NCI-H1436 (cell line): ENCODE data around the gene KRT9.
"Not testable (repeated sequence)": the region's sequence is repeated elsewhere in the genome, so short reads cannot be mapped to it uniquely, and the experiment has no call there.

ENCODE experiments used
- DNase-seq: peaks from one replicate; lab custom pipeline; 2025; lab: John Stamatoyannopoulos, UW

KRT9 gene

GRCh38 chr17:41571561-41572434 lies at the start of gene KRT9:
KRT9 (minus strand) TSS chr17:41572059; CDS start chr17:41571992, 67 bp downstream.
- peak; percentile 73 for DNase-seq

- DNase-seq, result not testable (repeated sequence)
Observed at GRCh38 chr17:41621435-41621817, 49.6 kb upstream of the KRT9 start.

- DNase-seq, result no peak
Observed at GRCh38 chr17:41620583-41621434, 49.0 kb upstream of the KRT9 start.

- DNase-seq, result not testable (repeated sequence)
Observed at GRCh38 chr17:41619927-41620582, 48.2 kb upstream of the KRT9 start.

- DNase-seq, result no peak
Observed at GRCh38 chr17:41619036-41619926, 47.4 kb upstream of the KRT9 start.

GRCh38 chr17:41618341-41619035 lies 46.6 kb upstream of the KRT9 start:
- DNase-seq, result no peak

GRCh38 chr17:41617698-41618097 lies 45.8 kb upstream of the KRT9 start:
- no peak for DNase-seq

- no peak for DNase-seq
Observed at GRCh38 chr17:41617136-41617535, 45.3 kb upstream of the KRT9 start.

GRCh38 chr17:41616486-41616885 lies 44.6 kb upstream of the KRT9 start:
- not testable (repeated sequence) for DNase-seq

GRCh38 chr17:41615454-41615853 lies 43.6 kb upstream of the KRT9 start:
- no peak for DNase-seq

GRCh38 chr17:41614767-41615166 lies 42.9 kb upstream of the KRT9 start:
- not testable (repeated sequence) for DNase-seq

- DNase-seq, result no peak
Observed at GRCh38 chr17:41614098-41614497, 42.2 kb upstream of the KRT9 start.

- DNase-seq, result no peak
Observed at GRCh38 chr17:41613277-41614082, 41.6 kb upstream of the KRT9 start.

- DNase-seq, result not testable (repeated sequence)
Observed at GRCh38 chr17:41612376-41613160, 40.7 kb upstream of the KRT9 start, which contains the start of gene KRT16. KRT16 (minus strand) TSS chr17:41612767; CDS start chr17:41612688, 79 bp downstream.

GRCh38 chr17:41610965-41611640 lies 39.2 kb upstream of the KRT9 start:
- no peak for DNase-seq

- DNase-seq, result not testable (repeated sequence)
Observed at GRCh38 chr17:41610061-41610517, 38.2 kb upstream of the KRT9 start.

GRCh38 chr17:41606930-41607329 lies 35.1 kb upstream of the KRT9 start:
- not testable (repeated sequence) for DNase-seq

- no peak for DNase-seq
Observed at GRCh38 chr17:41602524-41602923, 30.7 kb upstream of the KRT9 start.
